COR-L47 (cell line): ENCODE data around the gene ABCC1.
"Not testable (repeated sequence)": the region's sequence is repeated elsewhere in the genome, so short reads cannot be mapped to it uniquely, and the experiment has no call there.

ENCODE experiments used
- DNase-seq: peaks from one replicate; lab custom pipeline; 2025; lab: John Stamatoyannopoulos, UW

The ABCC1 gene

DNA sequence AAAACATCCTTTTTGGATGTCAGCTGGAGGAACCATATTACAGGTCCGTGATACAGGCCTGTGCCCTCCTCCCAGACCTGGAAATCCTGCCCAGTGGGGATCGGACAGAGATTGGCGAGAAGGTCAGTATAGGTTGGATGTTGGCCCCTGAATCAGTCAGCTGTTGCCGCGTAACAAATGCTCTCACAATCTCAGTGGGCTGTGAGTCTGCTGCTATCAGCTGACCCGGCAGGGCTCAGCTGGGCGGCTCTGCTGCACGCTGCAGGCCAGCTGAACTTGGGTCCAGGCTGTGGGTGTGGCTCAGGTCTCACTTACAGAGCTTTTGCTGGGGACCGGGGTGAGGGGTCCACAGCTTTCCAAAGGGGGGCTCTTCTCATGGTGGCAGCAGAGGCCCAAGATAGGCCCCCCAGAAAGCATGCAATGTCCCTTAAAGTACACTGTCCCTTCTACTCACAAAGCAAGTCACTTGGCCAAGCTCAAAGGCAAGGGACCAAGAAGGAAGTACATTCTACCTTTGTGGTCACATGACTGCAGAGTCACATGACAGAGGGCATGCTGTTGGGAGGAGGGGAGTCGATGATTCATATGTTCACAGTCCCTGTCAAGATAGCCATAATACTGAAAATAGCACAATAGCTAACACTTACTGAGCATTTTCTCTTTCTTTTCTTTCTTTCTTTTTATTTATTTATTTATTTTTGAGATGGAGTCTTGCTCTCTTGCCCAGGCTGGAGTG, 134.2 kb downstream of the ABCC1 start:
- DNase-seq, result no peak

DNA sequence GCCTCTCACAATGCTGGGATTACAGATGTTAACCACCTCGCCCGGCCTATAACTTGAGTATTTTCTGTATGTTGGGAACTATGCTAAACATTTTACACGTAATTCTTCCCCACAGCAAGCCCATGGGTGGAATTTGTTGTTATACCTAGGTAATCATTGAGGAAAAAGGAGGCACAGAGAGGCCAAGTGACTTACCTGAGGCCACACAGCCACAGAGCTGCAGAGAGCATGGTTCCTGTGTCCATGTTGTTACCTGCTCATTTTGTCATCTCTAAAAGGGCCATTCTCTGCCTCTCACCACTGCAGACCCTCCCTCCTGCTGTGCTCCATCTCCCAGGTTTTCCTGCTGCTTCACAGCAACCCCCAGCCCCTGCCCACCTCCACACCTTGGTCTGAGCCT, 135.5 kb downstream of the ABCC1 start:
- DNase-seq, result no peak

GRCh38 chr16:16086653-16087446, 137.4 kb downstream of the ABCC1 start:
- DNase-seq, result no peak

DNA sequence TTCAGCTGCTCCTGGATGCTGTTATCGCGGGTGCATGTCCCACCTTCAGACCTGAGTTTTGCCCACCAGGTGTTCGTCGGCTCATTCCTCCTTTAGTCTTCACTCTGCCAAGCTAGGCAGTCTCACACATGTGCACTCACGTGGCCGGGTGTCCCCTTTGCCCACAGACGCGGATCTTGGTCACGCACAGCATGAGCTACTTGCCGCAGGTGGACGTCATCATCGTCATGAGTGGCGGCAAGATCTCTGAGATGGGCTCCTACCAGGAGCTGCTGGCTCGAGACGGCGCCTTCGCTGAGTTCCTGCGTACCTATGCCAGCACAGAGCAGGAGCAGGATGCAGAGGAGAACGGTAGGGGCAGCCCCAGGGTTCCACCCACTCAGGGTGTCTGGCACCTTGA, 140.8 kb downstream of the ABCC1 start:
- DNase-seq, result no peak

GRCh38 chr16:16092925-16093627, 143.7 kb downstream of the ABCC1 start:
- DNase-seq, result peak; percentile 90

DNA sequence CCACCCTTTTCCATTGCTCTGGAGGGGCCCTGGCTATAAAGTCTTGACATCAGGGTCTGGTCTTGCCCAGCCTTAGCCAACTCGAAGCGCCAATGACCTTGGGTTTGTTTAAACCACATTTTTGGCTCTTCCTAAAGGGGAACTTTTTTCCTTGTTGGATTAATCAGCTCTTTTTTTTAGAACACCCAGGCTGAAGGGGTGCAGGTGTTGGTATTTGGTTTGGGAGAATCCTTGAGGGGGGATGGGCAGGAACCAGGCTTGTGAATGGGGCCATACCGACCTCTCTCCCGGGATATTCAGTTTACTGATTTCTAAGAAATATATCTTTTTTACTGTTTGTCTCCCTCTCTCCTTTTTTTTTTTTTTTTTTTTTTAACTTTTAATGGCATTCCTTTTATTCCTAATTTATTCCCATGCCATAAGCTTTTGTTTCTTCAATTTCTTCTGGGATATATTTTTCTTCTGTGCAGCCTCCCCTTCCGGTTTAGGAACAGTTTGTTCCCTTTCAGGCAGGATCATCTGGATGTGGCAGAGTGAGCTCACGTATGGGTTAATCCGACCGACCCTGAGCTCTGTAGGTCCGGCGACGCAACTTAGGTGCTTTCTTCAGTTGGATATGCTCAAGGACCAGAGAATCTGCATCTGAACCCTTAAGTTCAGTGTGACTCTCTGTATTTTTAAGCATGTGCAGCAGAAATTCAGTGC, 144.4 kb downstream of the ABCC1 start:
- DNase-seq, result no peak

- no peak for DNase-seq
These were observed 146.2 kb downstream of the ABCC1 start for GRCh38 chr16:16095646-16096045.

DNA sequence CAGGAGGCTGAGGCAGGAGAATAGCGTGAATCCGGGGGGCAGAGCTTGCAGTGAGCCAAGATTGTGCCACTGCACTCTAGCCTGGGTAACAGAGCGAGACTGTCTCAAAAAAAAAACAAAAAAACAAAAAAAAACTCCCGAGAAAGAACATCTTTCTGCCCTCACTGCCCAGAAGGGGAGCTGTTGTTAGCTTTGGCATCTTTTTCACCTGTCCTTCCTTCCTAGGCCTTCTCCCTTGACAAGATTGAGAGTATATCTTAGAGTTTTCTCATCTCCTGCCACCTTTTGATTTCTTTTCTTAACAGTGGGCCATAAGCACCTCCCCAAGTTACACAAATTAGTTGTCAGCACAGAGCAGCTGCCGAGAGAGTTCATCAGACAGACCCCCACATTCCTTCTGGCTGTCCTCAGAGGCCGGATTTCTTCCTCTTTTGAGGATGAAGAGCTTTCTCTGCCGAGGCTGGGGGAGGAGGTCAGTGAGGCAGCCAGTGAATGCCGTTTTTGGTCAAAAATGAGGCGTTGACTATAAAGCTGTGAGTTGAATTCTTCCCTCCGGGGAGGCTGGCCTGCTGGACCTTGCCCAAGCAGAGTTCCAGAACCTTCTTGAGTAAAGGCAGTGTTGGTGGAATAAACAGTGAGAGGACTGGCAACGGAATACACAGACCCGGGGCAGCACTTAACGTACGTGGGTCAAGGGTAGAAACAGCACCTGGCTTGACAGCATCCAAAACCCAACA, 146.9 kb downstream of the ABCC1 start:
- no peak for DNase-seq

- DNase-seq, result no peak
These were observed 147.4 kb downstream of the ABCC1 start for GRCh38 chr16:16096858-16097213.

DNA sequence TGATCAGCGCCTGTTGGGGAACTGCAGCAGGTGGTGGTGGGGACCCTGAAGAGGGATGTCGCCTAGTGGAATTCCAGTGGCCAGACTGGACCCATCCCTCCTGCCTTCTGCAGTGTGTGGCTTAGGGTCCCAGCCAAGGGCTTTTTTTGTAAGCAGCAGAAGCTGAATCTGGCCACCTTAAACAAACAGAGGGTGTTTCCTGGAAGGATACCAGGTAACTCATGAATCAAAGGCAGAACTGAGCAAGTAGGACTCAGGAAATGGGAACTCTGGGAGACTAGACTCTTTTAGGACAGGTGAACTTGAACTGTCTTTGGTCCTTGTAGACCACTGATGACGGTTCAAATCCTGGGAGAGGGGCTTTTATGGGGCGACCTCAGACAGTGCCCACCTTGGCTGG, 149.9 kb downstream of the ABCC1 start:
- DNase-seq, result no peak

- DNase-seq, result no peak
These were observed 151.2 kb downstream of the ABCC1 start for GRCh38 chr16:16100631-16101030.

- DNase-seq, result no peak
These were observed 152.2 kb downstream of the ABCC1 start for GRCh38 chr16:16101585-16101984.

- DNase-seq, result no peak
These were observed 153.3 kb downstream of the ABCC1 start for GRCh38 chr16:16102738-16103137.

DNA sequence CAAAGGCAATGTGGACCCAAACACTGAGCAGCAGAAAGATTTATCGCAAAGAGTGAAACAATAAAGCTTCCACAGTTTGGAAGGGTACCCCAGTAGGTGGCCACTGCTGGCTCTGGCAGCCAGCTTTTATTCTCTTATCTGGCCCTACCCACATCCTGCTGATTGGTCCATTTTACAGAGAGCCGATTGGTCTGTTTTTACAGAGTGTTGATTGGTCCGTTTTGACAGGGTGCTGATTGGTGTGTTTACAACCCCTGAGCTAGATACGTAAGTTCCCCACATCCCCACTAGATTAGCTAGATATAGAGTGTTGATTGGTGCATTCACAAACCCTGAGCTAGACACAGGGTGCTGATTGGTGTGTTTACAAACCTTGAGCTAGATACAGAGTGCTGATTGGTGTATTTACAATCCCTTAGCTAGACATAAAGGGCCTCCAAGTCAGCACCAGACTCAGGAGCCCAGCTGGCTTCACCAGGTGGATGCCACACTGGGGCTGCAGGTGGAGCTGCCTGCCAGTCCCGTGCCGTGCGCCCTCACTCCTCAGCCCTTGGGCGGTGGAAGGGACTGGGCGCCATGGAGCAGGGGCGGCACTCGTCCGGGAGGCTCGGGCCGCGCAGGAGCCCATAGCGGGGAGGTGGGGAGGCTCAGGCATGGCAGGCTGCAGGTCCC, 154.9 kb downstream of the ABCC1 start:
- not testable (repeated sequence) for DNase-seq

DNA sequence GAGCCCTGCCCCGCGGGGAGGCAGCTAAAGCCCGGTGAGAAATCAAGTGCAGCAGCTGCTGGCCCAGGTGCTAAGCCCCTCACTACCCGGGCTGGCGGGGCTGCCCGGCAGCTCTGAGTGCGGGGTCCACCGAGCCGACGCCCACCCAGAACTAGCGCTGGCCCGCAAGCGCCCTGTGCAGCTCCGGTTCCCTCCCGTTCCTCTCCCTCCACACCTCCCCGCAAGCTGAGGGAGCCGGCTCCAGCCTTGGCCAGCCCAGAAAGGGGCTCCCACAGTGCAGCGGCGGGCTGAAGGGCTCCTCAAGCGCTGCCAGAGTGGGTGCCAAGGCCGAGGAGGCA, 155.4 kb downstream of the ABCC1 start:
- not testable (repeated sequence) for DNase-seq

DNA sequence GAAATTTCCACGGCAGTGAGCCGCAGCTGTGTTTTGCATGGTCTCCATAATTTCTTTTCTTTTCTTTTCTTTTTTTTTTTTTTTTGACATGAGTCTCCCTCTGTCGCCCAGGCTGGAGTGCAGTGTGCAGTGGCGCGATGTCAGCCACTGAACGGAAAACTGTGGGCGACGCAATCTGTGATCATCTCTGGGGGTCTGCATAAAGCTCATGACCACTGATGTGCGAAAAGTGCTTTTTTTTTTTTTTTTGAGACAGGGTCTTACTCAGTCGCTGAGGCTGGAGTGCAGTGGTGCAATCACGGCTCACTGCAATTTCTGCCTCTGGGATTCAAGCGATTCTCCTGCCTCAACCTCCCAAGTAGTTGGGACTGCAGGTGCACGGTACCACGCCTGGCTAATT, 156.2 kb downstream of the ABCC1 start:
- no peak for DNase-seq

DNA sequence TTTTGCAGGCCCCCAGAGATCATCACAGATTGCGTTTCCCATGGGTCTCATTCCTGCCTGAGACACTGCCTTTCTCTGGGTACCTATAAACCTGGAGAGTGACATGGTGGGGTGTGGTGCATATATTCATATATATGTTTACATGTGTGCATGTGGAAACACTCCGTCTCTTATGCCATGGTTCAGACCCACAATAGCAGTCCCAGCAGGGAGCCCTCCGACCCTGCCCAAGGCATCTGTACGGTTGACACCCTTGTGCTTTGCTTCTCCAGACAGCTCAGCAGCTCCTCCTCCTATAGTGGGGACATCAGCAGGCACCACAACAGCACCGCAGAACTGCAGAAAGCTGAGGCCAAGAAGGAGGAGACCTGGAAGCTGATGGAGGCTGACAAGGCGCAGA, 157.1 kb downstream of the ABCC1 start:
- no peak for DNase-seq

DNA sequence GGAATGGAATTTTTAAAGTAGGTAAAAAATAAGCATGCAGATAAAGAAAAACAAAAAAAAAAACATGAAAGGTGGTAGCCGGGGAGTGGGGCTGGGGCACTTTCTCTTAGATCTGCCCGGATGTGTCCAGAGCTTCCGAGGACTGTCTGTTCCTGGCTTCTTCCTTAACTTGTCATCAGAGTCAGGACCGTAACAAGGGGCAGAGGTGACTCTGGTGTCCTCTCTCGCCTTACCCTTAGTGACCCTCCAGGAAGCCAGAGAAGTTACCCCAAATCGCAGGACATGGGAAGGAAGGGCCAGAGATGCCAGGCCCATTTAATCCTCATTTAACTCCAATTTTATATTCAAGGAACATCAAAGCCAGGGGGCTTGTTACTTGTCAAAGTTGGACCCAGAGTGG, 158.4 kb downstream of the ABCC1 start:
- DNase-seq, result no peak

GRCh38 chr16:16108759-16109158, 159.3 kb downstream of the ABCC1 start:
- no peak for DNase-seq

DNA sequence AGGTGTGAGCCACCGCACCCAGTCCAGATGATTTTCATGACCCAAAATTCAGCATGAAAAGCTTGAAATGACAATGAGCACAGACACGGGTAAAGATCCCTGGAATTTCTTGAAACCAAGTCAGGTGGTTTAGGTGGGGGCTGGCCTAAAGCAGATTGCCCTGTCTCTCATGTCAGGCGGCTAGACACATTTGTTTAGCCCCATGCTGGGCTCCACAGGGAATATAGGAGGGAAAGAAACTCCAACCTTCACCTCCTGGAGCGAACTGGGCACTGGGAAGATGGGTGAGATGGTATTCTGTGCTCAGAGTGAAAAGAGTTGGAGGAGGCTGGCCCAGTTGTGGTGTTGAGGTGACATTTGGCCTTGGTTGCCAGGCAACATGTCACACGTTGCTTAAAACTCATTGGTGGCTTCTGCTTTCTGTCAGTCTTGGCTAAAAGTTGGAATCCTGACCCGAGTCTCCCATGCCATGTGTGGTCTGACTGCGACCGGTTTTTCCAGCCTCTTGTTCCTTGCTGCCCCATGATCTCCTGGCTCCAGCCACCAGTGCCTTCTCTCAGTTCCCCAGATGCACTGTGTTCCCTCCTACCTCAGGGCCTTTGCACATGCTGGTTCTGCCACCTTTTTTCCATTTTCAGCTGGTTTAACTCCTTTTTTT, 160.2 kb downstream of the ABCC1 start:
- no peak for DNase-seq

- no peak for DNase-seq
These were observed 160.7 kb downstream of the ABCC1 start for GRCh38 chr16:16110111-16110490.
